ENCODE measurements around the gene HPGDS.

GRCh38 chr4:94290245-94290644, 52.4 kb downstream of the HPGDS start:
- TF ChIP-seq CTCF (IDR thresholded peaks at IDR 0.05; ENCODE audit: low read length) = no peak
- TF ChIP-seq EZH2 (IDR thresholded peaks at IDR 0.05; ENCODE audit: borderline replicate concordance, low read length) = no peak
